Activated naive CD8-positive, alpha-beta T cell treated with anti-CD3 and anti-CD28 coated beads, Interleukin-2, amount 10 ng/mL, durations not matched to agents 7 days and 5 days (primary cell): Measurements from ENCODE around the gene IP6K3. TPM values are rescaled to one million over a fixed set of nuclear protein-coding genes. Genes with fewer than 3 reads are reported as not detected.

ENCODE experiments used
- ATAC-seq: fragments of 150-1000 bp; cut with Tn5 transposase; one replicate; pipeline ENCODE4 v1.10.0; 2021; ENCODE audit warnings: low read depth, moderate library complexity
- POLR2A ChIA-PET: fragments of 350-600 bp; sonication (Branson Sonifier 250); formaldehyde crosslinking; loops from one replicate; lab custom pipeline; 2021; ENCODE audit warnings: antibody characterized with exemption; lab: Charles Lee
- DNase-seq: peaks from one replicate; pipeline ENCODE4 v3.0.0; 2021
- H3K27ac Mint-ChIP-seq: one replicate; pipeline ENCODE4 v1.8.0; 2022; ENCODE audit warnings: mild to moderate bottlenecking, mixed read lengths
- H3K27me3 Mint-ChIP-seq: one replicate; pipeline ENCODE4 v1.8.0; 2022; ENCODE audit warnings: mild to moderate bottlenecking, moderate library complexity, mixed read lengths
- H3K36me3 Mint-ChIP-seq: one replicate; pipeline ENCODE4 v1.8.0; 2021; ENCODE audit warnings: mild to moderate bottlenecking, mixed read lengths
- H3K4me1 Mint-ChIP-seq: one replicate; pipeline ENCODE4 v1.8.0; 2021; ENCODE audit warnings: mixed read lengths
- H3K4me3 Mint-ChIP-seq: one replicate; pipeline ENCODE4 v1.8.0; 2022; ENCODE audit warnings: mild to moderate bottlenecking, moderate library complexity, mixed read lengths
- H3K9me3 Mint-ChIP-seq: one replicate; pipeline ENCODE4 v1.8.0; 2021; ENCODE audit warnings: mixed read lengths
- total RNA-seq, 2 experiments: library from RNA; stranded (reverse); gene quantifications; one replicate each; pipeline ENCODE4 v1.2.3, GENCODE V29; 2021

Gene IP6K3
- total RNA-seq, 2 experiments from 2014 or later = not detected

- Mint-ChIP-seq H3K4me1 (no peaks in the 10 kb centered on the region), H3K9me3 (no peaks in the 10 kb centered on the region), H3K36me3 (no peaks in the 10 kb centered on the region), H3K4me3 (no peak overlapping the region), H3K27ac (no peak overlapping the region), H3K27me3 (peaks cover 6% of the 10 kb centered on the region)
- POLR2A ChIA-PET = no interaction called here
- no peak for ATAC-seq
- no peak for DNase-seq
These were observed 8.6 kb downstream of the IP6K3 start for GRCh38 chr6:33738153-33738552.

- no peaks in the 10 kb centered on the region for H3K4me1 Mint-ChIP-seq
- POLR2A ChIA-PET = no interaction called here
- no peaks in the 10 kb centered on the region for H3K27me3 Mint-ChIP-seq
- no peak for DNase-seq
- no peak for ATAC-seq
- H3K9me3 Mint-ChIP-seq = no peaks in the 10 kb centered on the region
- H3K36me3 Mint-ChIP-seq = no peaks in the 10 kb centered on the region
- no peak overlapping the region for H3K27ac Mint-ChIP-seq
- no peak overlapping the region for H3K4me3 Mint-ChIP-seq
These were observed 9.3 kb downstream of the IP6K3 start for GRCh38 chr6:33737267-33738026.

- Mint-ChIP-seq H3K27ac (no peak overlapping the region), H3K4me3 (no peak overlapping the region), H3K9me3 (no peaks in the 10 kb centered on the region), H3K27me3 (no peaks in the 10 kb centered on the region), H3K36me3 (no peaks in the 10 kb centered on the region), H3K4me1 (no peaks in the 10 kb centered on the region)
- ATAC-seq = no peak
- DNase-seq = no peak
- POLR2A ChIA-PET = no interaction called here
These were observed 11.5 kb downstream of the IP6K3 start for GRCh38 chr6:33735216-33735615.

GRCh38 chr6:33733709-33734007 is 13.0 kb downstream of the IP6K3 start:
- no peaks in the 10 kb centered on the region for H3K9me3 Mint-ChIP-seq
- H3K27me3 Mint-ChIP-seq = no peaks in the 10 kb centered on the region

GRCh38 chr6:33732817-33733708 is 13.6 kb downstream of the IP6K3 start:
- POLR2A ChIA-PET = no interaction called here
- DNase-seq = no peak
- no peaks in the 10 kb centered on the region for H3K27me3 Mint-ChIP-seq

More at GRCh38 chr6:33733709-33734007, 13.0 kb downstream of the IP6K3 start:
- Mint-ChIP-seq H3K4me3 (no peak overlapping the region), H3K36me3 (no peaks in the 10 kb centered on the region), H3K4me1 (no peaks in the 10 kb centered on the region), H3K27ac (no peak overlapping the region)
- DNase-seq (no peak), ATAC-seq (no peak)
- POLR2A ChIA-PET = no interaction called here

GRCh38 chr6:33732385-33732784 is 14.3 kb downstream of the IP6K3 start:
- Mint-ChIP-seq H3K36me3 (no peaks in the 10 kb centered on the region), H3K4me1 (no peaks in the 10 kb centered on the region), H3K27ac (no peak overlapping the region), H3K27me3 (no peaks in the 10 kb centered on the region), H3K9me3 (no peaks in the 10 kb centered on the region), H3K4me3 (no peak overlapping the region)
- DNase-seq = no peak
- no peak for ATAC-seq
- POLR2A ChIA-PET = no interaction called here

More at GRCh38 chr6:33732817-33733708, 13.6 kb downstream of the IP6K3 start:
- no peak for ATAC-seq
- Mint-ChIP-seq H3K27ac (no peak overlapping the region), H3K9me3 (no peaks in the 10 kb centered on the region), H3K4me3 (no peak overlapping the region), H3K36me3 (no peaks in the 10 kb centered on the region), H3K4me1 (no peaks in the 10 kb centered on the region)

GRCh38 chr6:33731751-33732282 is 14.9 kb downstream of the IP6K3 start:
- no peaks in the 10 kb centered on the region for H3K4me1 Mint-ChIP-seq
- H3K4me3 Mint-ChIP-seq = no peak overlapping the region
- H3K36me3 Mint-ChIP-seq = no peaks in the 10 kb centered on the region
- no peak for DNase-seq
- POLR2A ChIA-PET = no interaction called here
- no peaks in the 10 kb centered on the region for H3K27me3 Mint-ChIP-seq
- no peak overlapping the region for H3K27ac Mint-ChIP-seq
- H3K9me3 Mint-ChIP-seq = no peaks in the 10 kb centered on the region
- ATAC-seq = no peak

- ATAC-seq (no peak), DNase-seq (no peak)
- H3K9me3 Mint-ChIP-seq = no peaks in the 10 kb centered on the region
- H3K27me3 Mint-ChIP-seq = peaks cover 2% of the 10 kb centered on the region
- H3K4me3 Mint-ChIP-seq = no peak overlapping the region
- POLR2A ChIA-PET = no interaction called here
- no peaks in the 10 kb centered on the region for H3K36me3 Mint-ChIP-seq
- H3K27ac Mint-ChIP-seq = no peak overlapping the region
- no peaks in the 10 kb centered on the region for H3K4me1 Mint-ChIP-seq
These were observed 15.7 kb downstream of the IP6K3 start for GRCh38 chr6:33731035-33731434.

GRCh38 chr6:33730611-33731010 is 16.1 kb downstream of the IP6K3 start:
- POLR2A ChIA-PET = no interaction called here
- peaks cover 2% of the 10 kb centered on the region for H3K27me3 Mint-ChIP-seq
- H3K4me1 Mint-ChIP-seq = no peaks in the 10 kb centered on the region
- H3K36me3 Mint-ChIP-seq = no peaks in the 10 kb centered on the region
- ATAC-seq = no peak
- H3K9me3 Mint-ChIP-seq = no peaks in the 10 kb centered on the region
- DNase-seq = no peak
- H3K27ac Mint-ChIP-seq = no peak overlapping the region
- no peak overlapping the region for H3K4me3 Mint-ChIP-seq

- H3K27ac Mint-ChIP-seq = no peak overlapping the region
- H3K9me3 Mint-ChIP-seq = no peaks in the 10 kb centered on the region
- H3K4me3 Mint-ChIP-seq = no peak overlapping the region
- POLR2A ChIA-PET = no interaction called here
- H3K4me1 Mint-ChIP-seq = peaks cover 8% of the 10 kb centered on the region
- DNase-seq (no peak), ATAC-seq (no peak)
- H3K36me3 Mint-ChIP-seq = no peaks in the 10 kb centered on the region
- H3K27me3 Mint-ChIP-seq = peaks cover 4% of the 10 kb centered on the region
These were observed 17.6 kb downstream of the IP6K3 start for GRCh38 chr6:33729059-33729458.

GRCh38 chr6:33728438-33728837 is 18.3 kb downstream of the IP6K3 start:
- H3K36me3 Mint-ChIP-seq = no peaks in the 10 kb centered on the region
- POLR2A ChIA-PET = no interaction called here
- no peaks in the 10 kb centered on the region for H3K9me3 Mint-ChIP-seq
- DNase-seq (no peak), ATAC-seq (no peak)
- no peak overlapping the region for H3K4me3 Mint-ChIP-seq
- H3K27ac Mint-ChIP-seq = no peak overlapping the region
- H3K27me3 Mint-ChIP-seq = peaks cover 11% of the 10 kb centered on the region
- H3K4me1 Mint-ChIP-seq = peaks cover 11% of the 10 kb centered on the region

GRCh38 chr6:33727932-33728331 is 18.8 kb downstream of the IP6K3 start:
- peaks cover 11% of the 10 kb centered on the region for H3K4me1 Mint-ChIP-seq
- no peaks in the 10 kb centered on the region for H3K9me3 Mint-ChIP-seq
- ATAC-seq (no peak), DNase-seq (no peak)
- no peaks in the 10 kb centered on the region for H3K36me3 Mint-ChIP-seq
- POLR2A ChIA-PET = no interaction called here
- H3K27me3 Mint-ChIP-seq = peaks cover 13% of the 10 kb centered on the region
- no peak overlapping the region for H3K27ac Mint-ChIP-seq
- H3K4me3 Mint-ChIP-seq = no peak overlapping the region

- POLR2A ChIA-PET = no interaction called here
- Mint-ChIP-seq H3K27me3 (peaks cover 16% of the 10 kb centered on the region), H3K9me3 (no peaks in the 10 kb centered on the region), H3K27ac (no peak overlapping the region), H3K4me3 (no peak overlapping the region), H3K4me1 (peaks cover 11% of the 10 kb centered on the region), H3K36me3 (no peaks in the 10 kb centered on the region)
- no peak for ATAC-seq
- no peak for DNase-seq
These were observed 19.6 kb downstream of the IP6K3 start for GRCh38 chr6:33727126-33727525.

- Mint-ChIP-seq H3K27ac (no peak overlapping the region), H3K36me3 (no peaks in the 10 kb centered on the region), H3K9me3 (no peaks in the 10 kb centered on the region), H3K27me3 (peaks cover 21% of the 10 kb centered on the region), H3K4me3 (no peak overlapping the region), H3K4me1 (peaks cover 11% of the 10 kb centered on the region)
- ATAC-seq (no peak), DNase-seq (no peak)
- POLR2A ChIA-PET = no interaction called here
These were observed 20.0 kb downstream of the IP6K3 start for GRCh38 chr6:33726696-33727095.
